HEK293 (cell line): Measurements from ENCODE around the gene KRT4.

Experiments
- CTCF ChIA-PET: fragments of 350-600 bp; formaldehyde crosslinking; extraction: SDS; loops from one replicate; lab custom pipeline; 2021; ENCODE audit warnings: antibody characterized with exemption; lab: Yijun Ruan, JAX
- POLR2A ChIA-PET: fragments of 300-600 bp; formaldehyde crosslinking; extraction: SDS; loops from one replicate; lab custom pipeline; 2020; ENCODE audit warnings: antibody characterized with exemption, inconsistent platforms; lab: Yijun Ruan, JAX
- H3K27ac ChIP-seq: fragments of 200-500 bp; sonication (Bioruptor generic); 2 replicates; pipeline ENCODE4 v1.5.1; 2014; ENCODE audit warnings: low read depth, low read length, control low read depth, inconsistent platforms; ENCODE audit errors: extremely low read depth
- H3K36me3 ChIP-seq, 2 experiments: fragments of 200-500 bp in 1 of 2; sonication (Bioruptor generic) in 1 of 2; 1 replicate in 1 of 2; 2 replicates in 1 of 2; pipeline ENCODE4 v1.5.1; 2014 to 2017; ENCODE audit warnings: inconsistent platforms in 2 of 2, low read length in 2 of 2; ENCODE audit not compliant: control insufficient read depth in 2 of 2, insufficient read depth in 1 of 2
- H3K4me1 ChIP-seq: fragments of 200-500 bp; sonication (Bioruptor generic); 2 replicates; pipeline ENCODE4 v1.5.1; 2014; ENCODE audit warnings: mild to moderate bottlenecking, low read length, inconsistent platforms; ENCODE audit not compliant: control insufficient read depth, insufficient read depth
- H3K4me3 ChIP-seq: 2 replicates; pipeline ENCODE4 v1.5.1; 2011; ENCODE audit warnings: low read depth, mild to moderate bottlenecking, control low read depth, low read length, moderate library complexity
- H3K9me3 ChIP-seq: fragments of 200-500 bp; sonication (Bioruptor generic); 2 replicates; pipeline ENCODE4 v1.5.1; 2014; ENCODE audit warnings: low read depth, low read length, inconsistent platforms; ENCODE audit not compliant: control insufficient read depth, insufficient read depth
- AEBP2 ChIP-seq: fragments of 450-650 bp; formaldehyde crosslinking; IDR thresholded peaks from 2 replicates; pipeline ENCODE4 v1.5.1; 2016; ENCODE audit warnings: missing biosample characterization, missing genetic modification characterization, borderline replicate concordance
- EGR2 ChIP-seq: fragments of 450-650 bp; formaldehyde crosslinking; IDR thresholded peaks from 2 replicates; pipeline ENCODE4 v1.5.1; 2016; ENCODE audit warnings: low read depth, missing biosample characterization, missing genetic modification characterization
- FEZF1 ChIP-seq: fragments of 450-650 bp; formaldehyde crosslinking; IDR thresholded peaks from 2 replicates; pipeline ENCODE4 v1.5.1; 2016; ENCODE audit warnings: missing biosample characterization, missing genetic modification characterization
- GLIS2 ChIP-seq: fragments of 450-650 bp; formaldehyde crosslinking; IDR thresholded peaks from 2 replicates; pipeline ENCODE4 v1.5.1; 2016; ENCODE audit warnings: missing biosample characterization, missing genetic modification characterization
- HIC1 ChIP-seq: fragments of 450-650 bp; formaldehyde crosslinking; IDR thresholded peaks from 2 replicates; pipeline ENCODE4 v1.5.1; 2016; ENCODE audit warnings: missing biosample characterization, missing genetic modification characterization
- KLF7 ChIP-seq: fragments of 450-650 bp; formaldehyde crosslinking; IDR thresholded peaks from 2 replicates; pipeline ENCODE4 v1.5.1; 2016; ENCODE audit warnings: missing biosample characterization, missing genetic modification characterization, borderline replicate concordance
- KLF8 ChIP-seq: fragments of 450-650 bp; formaldehyde crosslinking; IDR thresholded peaks from 2 replicates; pipeline ENCODE4 v1.5.1; 2016; ENCODE audit warnings: missing biosample characterization, missing genetic modification characterization
- MZF1 ChIP-seq: fragments of 450-650 bp; formaldehyde crosslinking; IDR thresholded peaks from 2 replicates; pipeline ENCODE4 v1.5.1; 2017; ENCODE audit warnings: missing biosample characterization, missing genetic modification characterization, borderline replicate concordance
- PRDM1 ChIP-seq: fragments of 450-650 bp; formaldehyde crosslinking; IDR thresholded peaks from 2 replicates; pipeline ENCODE4; 2016; ENCODE audit warnings: missing biosample characterization, missing genetic modification characterization
- PRDM6 ChIP-seq: fragments of 450-650 bp; formaldehyde crosslinking; IDR thresholded peaks from 2 replicates; pipeline ENCODE4 v1.5.1; 2017; ENCODE audit warnings: missing biosample characterization, missing genetic modification characterization
- REPIN1 ChIP-seq: fragments of 450-650 bp; formaldehyde crosslinking; IDR thresholded peaks from 2 replicates; pipeline ENCODE4 v1.5.1; 2017; ENCODE audit warnings: missing biosample characterization, missing genetic modification characterization, low read depth
- ZBTB21 ChIP-seq: fragments of 450-650 bp; formaldehyde crosslinking; IDR thresholded peaks from 2 replicates; pipeline ENCODE4 v1.5.1; 2017; ENCODE audit warnings: missing biosample characterization, missing genetic modification characterization
- ZEB2 ChIP-seq: fragments of 450-650 bp; formaldehyde crosslinking; IDR thresholded peaks from 2 replicates; pipeline ENCODE4 v1.5.1; 2016; ENCODE audit warnings: missing biosample characterization, missing genetic modification characterization
- ZFP3 ChIP-seq: fragments of 450-650 bp; formaldehyde crosslinking; IDR thresholded peaks from 2 replicates; pipeline ENCODE4 v1.5.1; 2016; ENCODE audit warnings: low read depth, missing biosample characterization, missing genetic modification characterization
- ZNF10 ChIP-seq: fragments of 450-650 bp; formaldehyde crosslinking; IDR thresholded peaks from 2 replicates; pipeline ENCODE4 v1.5.1; 2017; ENCODE audit warnings: missing biosample characterization, missing genetic modification characterization
- ZNF138 ChIP-seq: fragments of 450-650 bp; formaldehyde crosslinking; IDR thresholded peaks from 2 replicates; pipeline ENCODE4 v1.5.1; 2016; ENCODE audit warnings: missing biosample characterization, missing genetic modification characterization, borderline replicate concordance
- ZNF23 ChIP-seq: fragments of 450-650 bp; formaldehyde crosslinking; IDR thresholded peaks from 2 replicates; pipeline ENCODE4 v1.5.1; 2016; ENCODE audit warnings: missing biosample characterization, missing genetic modification characterization, borderline replicate concordance
- ZNF266 ChIP-seq: fragments of 450-650 bp; formaldehyde crosslinking; IDR thresholded peaks from 2 replicates; pipeline ENCODE4 v1.5.1; 2016; ENCODE audit warnings: missing biosample characterization, missing genetic modification characterization, low read depth
- ZNF335 ChIP-seq: fragments of 450-650 bp; formaldehyde crosslinking; conservative IDR thresholded peaks from 2 replicates; pipeline ENCODE4 v1.5.1; 2016; ENCODE audit warnings: missing biosample characterization, missing genetic modification characterization
- ZNF426 ChIP-seq: fragments of 450-650 bp; formaldehyde crosslinking; IDR thresholded peaks from 2 replicates; pipeline ENCODE4 v1.5.1; 2017; ENCODE audit warnings: missing biosample characterization, missing genetic modification characterization, mild to moderate bottlenecking, inconsistent platforms, moderate library complexity
- ZNF433 ChIP-seq: fragments of 450-650 bp; formaldehyde crosslinking; IDR thresholded peaks from 2 replicates; pipeline ENCODE4 v1.5.1; 2016; ENCODE audit warnings: missing biosample characterization, missing genetic modification characterization, low read depth
- ZNF571 ChIP-seq: fragments of 450-650 bp; formaldehyde crosslinking; IDR thresholded peaks from 2 replicates; pipeline ENCODE4 v1.5.0; 2017; ENCODE audit warnings: missing biosample characterization, missing genetic modification characterization
- ZNF596 ChIP-seq: fragments of 450-650 bp; IDR thresholded peaks from 2 replicates; pipeline ENCODE4 v1.5.0; 2018; ENCODE audit warnings: missing biosample characterization, mild to moderate bottlenecking, missing genetic modification characterization, moderate library complexity
- ZNF654 ChIP-seq: fragments of 450-650 bp; formaldehyde crosslinking; IDR thresholded peaks from 2 replicates; pipeline ENCODE4 v1.5.1; 2016; ENCODE audit warnings: low read depth, missing biosample characterization, missing genetic modification characterization
- ZNF707 ChIP-seq: fragments of 450-650 bp; formaldehyde crosslinking; IDR thresholded peaks from 2 replicates; pipeline ENCODE4 v1.5.1; 2016; ENCODE audit warnings: missing biosample characterization, missing genetic modification characterization
- TF ChIP-seq, protein P1 (sequence below): fragments of 450-650 bp; formaldehyde crosslinking; IDR thresholded peaks from 2 replicates; pipeline ENCODE4 v1.5.1; 2017; ENCODE audit warnings: missing biosample characterization, missing genetic modification characterization
- TF ChIP-seq, protein P2 (sequence below): fragments of 450-650 bp; formaldehyde crosslinking; IDR thresholded peaks from 2 replicates; pipeline ENCODE4 v1.5.1; 2017; ENCODE audit warnings: missing biosample characterization, missing genetic modification characterization

Gene KRT4

DNA sequence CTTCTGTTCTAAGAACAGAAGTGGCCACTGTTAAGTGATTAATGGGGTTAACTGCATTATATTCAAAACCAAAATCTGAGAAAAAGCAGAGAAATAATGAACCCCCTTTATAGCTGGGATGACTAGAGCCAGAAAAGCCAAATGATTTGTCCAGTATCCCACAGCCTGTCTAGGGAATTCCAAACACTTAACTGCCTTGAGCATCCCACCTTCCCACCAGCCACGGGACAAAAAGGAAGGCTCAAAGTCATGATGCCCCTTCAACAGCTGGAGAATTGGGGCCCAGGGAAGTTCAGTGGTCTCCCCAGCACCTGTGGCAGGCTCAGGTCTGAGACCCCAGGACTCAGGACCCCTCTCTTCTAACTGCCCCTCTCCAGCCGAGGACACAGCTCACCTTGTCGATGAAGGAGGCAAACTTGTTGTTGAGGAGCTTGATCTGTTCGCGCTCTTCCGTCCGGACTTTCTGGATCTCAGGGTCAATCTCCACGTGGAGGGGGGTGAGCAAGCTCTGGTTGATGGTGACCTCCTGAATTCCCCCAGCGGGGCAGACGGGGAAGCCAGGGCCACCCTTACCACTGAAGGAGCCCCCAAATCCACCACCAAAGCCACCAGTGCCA, 605 bp downstream of the KRT4 start:
- no peak overlapping the region for H3K4me3 ChIP-seq
- POLR2A ChIA-PET = no interaction called here
- CTCF ChIA-PET = interaction anchor here (0.5 to 1.2 kb wide), 3 partner anchors 11 to 657 kb away, joined by 3 to 4 read pairs (median 4); no protein-coding TSS in a partner anchor

DNA sequence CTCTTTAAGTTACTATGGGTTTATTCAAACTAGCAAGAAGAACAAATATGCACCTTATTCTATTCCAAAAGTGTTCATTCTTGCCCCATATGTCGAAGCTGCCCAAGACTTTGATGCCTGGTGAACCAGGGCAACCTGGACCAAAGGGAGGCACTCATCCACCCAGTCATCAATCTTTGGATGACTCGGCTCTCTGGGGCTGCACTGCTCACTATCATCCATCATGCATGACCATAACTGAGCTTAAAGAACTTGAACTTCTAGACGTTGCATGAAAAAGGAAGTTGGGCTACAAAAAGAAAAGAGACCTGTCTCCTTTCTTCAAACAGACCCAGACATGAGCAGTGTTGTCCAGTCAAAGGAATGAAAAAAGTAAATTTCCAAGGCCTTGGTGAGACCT, 1.2 kb downstream of the KRT4 start:
- Histone ChIP-seq H3K4me1 (no peaks in the 10 kb centered on the region), H3K4me3 (no peak overlapping the region), H3K27ac (no peak overlapping the region), H3K9me3 (no peaks in the 10 kb centered on the region), H3K36me3 (no peaks in the 10 kb centered on the region)
- POLR2A ChIA-PET = no interaction called here
- CTCF ChIA-PET = interaction anchor here (0.5 to 1.2 kb wide), 3 partner anchors 11 to 656 kb away, joined by 3 to 4 read pairs (median 4); no protein-coding TSS in a partner anchor
- no peak for TF ChIP-seq PRDM1 (tag by site-specific recombination)
- no peak for TF ChIP-seq MZF1 (tag by site-specific recombination)
- TF ChIP-seq ZBTB21 (tag by site-specific recombination) = no peak
- no peak for TF ChIP-seq ZEB2 (tag by site-specific recombination)
- TF ChIP-seq ZNF10 (tag by site-specific recombination) = no peak
- no peak for TF ChIP-seq ZNF707 (tag by site-specific recombination)
- no peak for TF ChIP-seq HIC1 (tag by site-specific recombination)
- no peak for TF ChIP-seq GLIS2
- no peak for TF ChIP-seq ZNF654 (tag by site-specific recombination)
- no peak for TF ChIP-seq FEZF1 (tag by site-specific recombination)
- no peak for TF ChIP-seq ZNF596 (tag by site-specific recombination)
- TF ChIP-seq, all 188 proteins: peak for 0

More for the DNA sequence above, 605 bp downstream of the KRT4 start:
- Histone ChIP-seq H3K9me3 (no peaks in the 10 kb centered on the region), H3K36me3 (no peaks in the 10 kb centered on the region), H3K27ac (no peak overlapping the region), H3K4me1 (no peaks in the 10 kb centered on the region)
- TF ChIP-seq ZNF138 (tag by site-specific recombination) (no peak), ZNF571 (no peak), ZNF335 (tag by site-specific recombination) (no peak), KLF8 (no peak), PRDM6 (no peak), ZNF23 (no peak), ZFP3 (no peak), ZEB2 (tag by site-specific recombination) (no peak), AEBP2 (tag by site-specific recombination) (no peak), ZNF266 (no peak), REPIN1 (no peak), ZNF433 (tag by site-specific recombination) (no peak), ZNF426 (tag by site-specific recombination) (no peak), KLF7 (tag by site-specific recombination) (no peak), EGR2 (tag by site-specific recombination) (no peak)
- TF ChIP-seq, protein P1, sequence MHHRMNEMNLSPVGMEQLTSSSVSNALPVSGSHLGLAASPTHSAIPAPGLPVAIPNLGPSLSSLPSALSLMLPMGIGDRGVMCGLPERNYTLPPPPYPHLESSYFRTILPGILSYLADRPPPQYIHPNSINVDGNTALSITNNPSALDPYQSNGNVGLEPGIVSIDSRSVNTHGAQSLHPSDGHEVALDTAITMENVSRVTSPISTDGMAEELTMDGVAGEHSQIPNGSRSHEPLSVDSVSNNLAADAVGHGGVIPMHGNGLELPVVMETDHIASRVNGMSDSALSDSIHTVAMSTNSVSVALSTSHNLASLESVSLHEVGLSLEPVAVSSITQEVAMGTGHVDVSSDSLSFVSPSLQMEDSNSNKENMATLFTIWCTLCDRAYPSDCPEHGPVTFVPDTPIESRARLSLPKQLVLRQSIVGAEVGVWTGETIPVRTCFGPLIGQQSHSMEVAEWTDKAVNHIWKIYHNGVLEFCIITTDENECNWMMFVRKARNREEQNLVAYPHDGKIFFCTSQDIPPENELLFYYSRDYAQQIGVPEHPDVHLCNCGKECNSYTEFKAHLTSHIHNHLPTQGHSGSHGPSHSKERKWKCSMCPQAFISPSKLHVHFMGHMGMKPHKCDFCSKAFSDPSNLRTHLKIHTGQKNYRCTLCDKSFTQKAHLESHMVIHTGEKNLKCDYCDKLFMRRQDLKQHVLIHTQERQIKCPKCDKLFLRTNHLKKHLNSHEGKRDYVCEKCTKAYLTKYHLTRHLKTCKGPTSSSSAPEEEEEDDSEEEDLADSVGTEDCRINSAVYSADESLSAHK (tag by site-specific recombination) = no peak
- TF ChIP-seq, protein P2, sequence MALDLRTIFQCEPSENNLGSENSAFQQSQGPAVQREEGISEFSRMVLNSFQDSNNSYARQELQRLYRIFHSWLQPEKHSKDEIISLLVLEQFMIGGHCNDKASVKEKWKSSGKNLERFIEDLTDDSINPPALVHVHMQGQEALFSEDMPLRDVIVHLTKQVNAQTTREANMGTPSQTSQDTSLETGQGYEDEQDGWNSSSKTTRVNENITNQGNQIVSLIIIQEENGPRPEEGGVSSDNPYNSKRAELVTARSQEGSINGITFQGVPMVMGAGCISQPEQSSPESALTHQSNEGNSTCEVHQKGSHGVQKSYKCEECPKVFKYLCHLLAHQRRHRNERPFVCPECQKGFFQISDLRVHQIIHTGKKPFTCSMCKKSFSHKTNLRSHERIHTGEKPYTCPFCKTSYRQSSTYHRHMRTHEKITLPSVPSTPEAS (tag by site-specific recombination) = no peak
